HepG2 (cell line): ENCODE measurements around the gene PEBP1. TPM values are rescaled to one million over a fixed set of nuclear protein-coding genes. Genes with fewer than 3 reads are reported as not detected.

Experiments
- ATF2 ChIP-seq: sonication (generic); formaldehyde crosslinking; IDR thresholded peaks from 2 replicates; pipeline ENCODE4 v1.4.0; 2020; ENCODE audit warnings: missing genetic modification reagents
- HBP1 ChIP-seq: IDR thresholded peaks from 2 replicates; pipeline ENCODE4 v1.6.1; 2016; ENCODE audit warnings: low read depth, control low read depth
- PAF1 ChIP-seq: IDR thresholded peaks from 2 replicates; pipeline ENCODE4 v1.6.1; 2016; ENCODE audit warnings: missing genetic modification reagents, missing compliant biosample characterization
- PRDM4 ChIP-seq: sonication (generic); formaldehyde crosslinking; IDR thresholded peaks from 2 replicates; pipeline ENCODE4 v1.9.0; 2021; ENCODE audit warnings: missing genetic modification reagents, borderline replicate concordance
- SAP130 ChIP-seq: IDR thresholded peaks from 2 replicates; pipeline ENCODE4 v1.6.1; 2016; ENCODE audit warnings: low read depth
- TAF1 ChIP-seq: sonication (generic); formaldehyde crosslinking; IDR thresholded peaks from 2 replicates; pipeline ENCODE4 v1.4.0; 2020; ENCODE audit warnings: missing genetic modification reagents
- TMF1 ChIP-seq: sonication (generic); formaldehyde crosslinking; IDR thresholded peaks from 2 replicates; pipeline ENCODE4 v1.8.1; 2022; ENCODE audit warnings: low read depth, missing genetic modification reagents
- TOPORS ChIP-seq: sonication (generic); formaldehyde crosslinking; IDR thresholded peaks from 2 replicates; pipeline ENCODE4 v1.8.0; 2023; ENCODE audit warnings: mild to moderate bottlenecking, missing genetic modification reagents
- ZBTB2 ChIP-seq: sonication (generic); formaldehyde crosslinking; IDR thresholded peaks from 2 replicates; pipeline ENCODE4 v1.8.0; 2022; ENCODE audit warnings: low read depth, missing genetic modification reagents
- ZNF12 ChIP-seq: sonication (generic); formaldehyde crosslinking; IDR thresholded peaks from 2 replicates; pipeline ENCODE4 v1.5.0; 2020; ENCODE audit warnings: missing genetic modification reagents
- ZNF124 ChIP-seq: sonication (generic); formaldehyde crosslinking; IDR thresholded peaks from 2 replicates; pipeline ENCODE4 v1.4.0; 2020; ENCODE audit warnings: missing genetic modification reagents
- ZNF496 ChIP-seq: sonication (generic); formaldehyde crosslinking; IDR thresholded peaks from 2 replicates; pipeline ENCODE4 v1.8.1; 2023; ENCODE audit warnings: mild to moderate bottlenecking, moderate library complexity, missing genetic modification reagents; ENCODE audit not compliant: insufficient replicate concordance
- ZNF687 ChIP-seq: sonication (generic); formaldehyde crosslinking; IDR thresholded peaks from 2 replicates; pipeline ENCODE4 v1.5.1; 2020; ENCODE audit warnings: mild to moderate bottlenecking, missing genetic modification reagents, moderate library complexity
- ZNF770 ChIP-seq: sonication (generic); formaldehyde crosslinking; IDR thresholded peaks from 2 replicates; pipeline ENCODE4 v1.5.0; 2020; ENCODE audit warnings: mild to moderate bottlenecking, missing genetic modification reagents
- polyA plus RNA-seq, 8 experiments: library from polyadenylated mRNA; depleted of rRNA in 3 of 8; stranded (reverse) in 7 of 8; unstranded in 1 of 8; fragments of >200 nt; fragmentation: Illumina TruSeq in 4 of 8; extraction: Trizol in 4 of 8; gene quantifications; 2 replicates each; pipeline versions ENCODE4 v1.2.1 to v1.2.3, GENCODE V29; 2011 to 2016; ENCODE audit warnings: low read depth in 4 of 8, missing spikeins in 1 of 8, mixed read lengths in 1 of 8; ENCODE audit not compliant: insufficient read depth in 1 of 8
- total RNA-seq, 5 experiments: library from RNA; depleted of rRNA; stranded (reverse); fragments of >200 nt; fragmentation: Illumina TruSeq; extraction: Trizol; gene quantifications; 2 replicates each; pipeline ENCODE4 v1.2.3, GENCODE V29; 2016; ENCODE audit warnings: low read depth in 1 of 5

PEBP1 gene
- total and polyA plus RNA-seq, 2 of the 13 experiments (the other 11 are each of a cell fraction or from before 2014, with no cell fraction given) = 538 to 1,505 TPM

- TF ChIP-seq ZNF770 (CRISPR knock-in tag) (peak; percentile 97), HBP1 (no peak), TMF1 (CRISPR knock-in tag) (no peak), TOPORS (CRISPR knock-in tag) (no peak), ZNF687 (no peak), ZBTB2 (CRISPR knock-in tag) (no peak), TAF1 (no peak), ZNF124 (CRISPR knock-in tag) (no peak), PAF1 (no peak), PRDM4 (no peak), ATF2 (no peak), ZNF12 (CRISPR knock-in tag) (no peak), ZNF496 (CRISPR knock-in tag) (no peak), SAP130 (no peak; the same call in 1 of the 2 replicates)
These were observed 1.3 kb downstream of the PEBP1 start (continued) for GRCh38 chr12:118137148-118137678.
